ENCODE measurements around the gene SCFD1. TPM values are rescaled to one million over a fixed set of nuclear protein-coding genes. Genes with fewer than 3 reads are reported as not detected.

Gene SCFD1
- total and polyA plus RNA-seq, 4 donors, result 45.6 to 97.3 (median 66.5) TPM

DNA sequence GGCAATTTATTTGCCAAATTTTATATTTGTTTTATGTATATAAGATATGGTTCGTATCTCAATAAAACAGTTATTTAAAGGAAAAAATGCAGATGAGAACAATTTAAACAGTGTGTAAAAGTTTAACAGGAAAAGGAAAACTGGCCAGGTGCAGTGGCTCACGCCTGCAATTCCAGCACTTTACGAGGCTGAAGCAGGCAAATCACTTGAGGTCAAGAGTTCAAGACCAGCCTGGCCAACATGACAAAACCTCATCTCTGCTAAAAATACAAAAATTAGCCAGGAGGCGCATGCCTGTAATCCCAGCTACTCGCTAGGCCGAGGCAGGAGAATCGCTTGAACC lies 40.9 kb upstream of the SCFD1 start:
- Histone ChIP-seq H3K27me3 (ENCODE audit: control insufficient read depth in 1 of 2, insufficient read depth in 2 of 2, low read length in 1 of 2) (no peaks in the 10 kb centered on the region), H3K27ac (ENCODE audit: low read depth in 1 of 2, low read length in 2 of 2) (no peak overlapping the region), H3K4me1 (ENCODE audit: control insufficient read depth in 1 of 2, insufficient read depth in 2 of 2, low read length in 2 of 2) (peaks cover 0 to 3% of the 10 kb centered on the region in 2 donors), H3K4me3 (ENCODE audit: low read length in 2 of 2) (no peak overlapping the region), H3K36me3 (ENCODE audit: control insufficient read depth in 1 of 2, insufficient read depth in 2 of 2, low read length in 1 of 2) (no peaks in the 10 kb centered on the region), H3K9me3 (ENCODE audit: control insufficient read depth, low read length) (no peaks in the 10 kb centered on the region)
- ATAC-seq (ENCODE audit: low FRiP score) (no peak), DNase-seq (no peak)
- intact Hi-C loops (cut with DNase I), result no loop called here
- WGBS, 2 donors, result 93 to 94% methylated on average over 7 of the region's 7 CpGs

DNA sequence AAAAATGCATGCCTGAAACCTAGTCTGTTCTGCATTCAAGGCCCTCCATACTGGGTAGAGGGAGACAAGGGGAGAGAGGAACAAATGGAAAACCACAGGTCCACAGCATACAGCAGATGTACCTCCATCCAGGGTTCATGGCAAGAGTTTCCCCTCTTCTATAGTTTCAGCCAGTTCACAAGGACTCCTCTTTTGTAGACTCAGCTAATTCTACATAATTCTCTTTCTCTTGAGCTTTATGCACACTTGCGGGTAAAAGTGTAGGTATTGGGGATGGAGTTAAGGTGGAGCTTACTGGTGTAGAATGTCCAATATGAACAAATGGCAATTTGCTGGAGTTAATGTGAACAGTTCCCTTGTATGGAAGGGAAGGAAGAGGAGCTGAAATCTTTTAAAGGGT lies 39.7 kb upstream of the SCFD1 start:
- no peak for DNase-seq
- no peaks in the 10 kb centered on the region for H3K9me3 ChIP-seq (ENCODE audit: control insufficient read depth, low read length)
- no peak overlapping the region for H3K27ac ChIP-seq (ENCODE audit: low read depth in 1 of 2, low read length in 2 of 2)
- H3K36me3 ChIP-seq (ENCODE audit: control insufficient read depth in 1 of 2, insufficient read depth in 2 of 2, low read length in 1 of 2), result no peaks in the 10 kb centered on the region
- intact Hi-C loops (cut with DNase I), result no loop called here
- 95 to 100% methylated on average over 1 of the region's 1 CpG for WGBS, 2 donors
- peaks cover 0 to 1% of the 10 kb centered on the region in 2 donors for H3K4me1 ChIP-seq (ENCODE audit: control insufficient read depth in 1 of 2, insufficient read depth in 2 of 2, low read length in 2 of 2)
- no peak overlapping the region for H3K4me3 ChIP-seq (ENCODE audit: low read length in 2 of 2)
- H3K27me3 ChIP-seq (ENCODE audit: control insufficient read depth in 1 of 2, insufficient read depth in 2 of 2, low read length in 1 of 2), result no peaks in the 10 kb centered on the region
- ATAC-seq (ENCODE audit: low FRiP score), result no peak

DNA sequence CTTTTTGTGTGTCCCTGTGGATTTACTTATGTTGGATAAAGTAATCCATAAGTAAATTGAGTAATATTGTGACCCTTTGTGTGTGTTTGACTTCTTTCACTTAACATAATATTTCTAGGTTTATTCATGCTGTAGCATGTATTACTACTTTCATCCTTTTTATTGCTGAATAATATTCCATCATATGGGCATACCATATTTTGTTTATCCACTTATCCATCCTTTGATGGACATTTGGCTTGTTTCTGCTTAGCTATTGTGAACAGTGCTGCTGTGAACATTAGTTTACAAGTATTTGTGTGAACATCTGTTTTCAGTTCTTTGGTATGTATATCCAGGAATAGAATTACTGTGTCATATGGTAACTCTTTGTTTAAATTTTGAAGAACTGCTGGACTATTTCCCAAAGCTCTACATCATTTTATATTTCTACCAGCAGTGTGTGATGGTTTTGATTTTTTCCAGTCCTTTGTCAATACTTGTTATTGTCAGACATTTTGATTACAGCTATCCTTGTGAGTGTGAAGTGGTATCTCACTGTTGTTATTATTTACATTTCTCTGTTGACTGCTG lies 38.0 kb upstream of the SCFD1 start:
- no peak for ATAC-seq (ENCODE audit: low FRiP score)
- peaks cover 0 to 2% of the 10 kb centered on the region in 2 donors for H3K36me3 ChIP-seq (ENCODE audit: control insufficient read depth in 1 of 2, insufficient read depth in 2 of 2, low read length in 1 of 2)
- intact Hi-C loops (cut with DNase I), result no loop called here
- DNase-seq, result no peak
- H3K4me1 ChIP-seq (ENCODE audit: control insufficient read depth in 1 of 2, insufficient read depth in 2 of 2, low read length in 2 of 2), result no peaks in the 10 kb centered on the region
- no peak overlapping the region for H3K4me3 ChIP-seq (ENCODE audit: low read length in 2 of 2)
- H3K9me3 ChIP-seq (ENCODE audit: control insufficient read depth, low read length), result no peaks in the 10 kb centered on the region
- H3K27ac ChIP-seq (ENCODE audit: low read depth in 1 of 2, low read length in 2 of 2), result no peak overlapping the region
- H3K27me3 ChIP-seq (ENCODE audit: control insufficient read depth in 1 of 2, insufficient read depth in 2 of 2, low read length in 1 of 2), result no peaks in the 10 kb centered on the region

DNA sequence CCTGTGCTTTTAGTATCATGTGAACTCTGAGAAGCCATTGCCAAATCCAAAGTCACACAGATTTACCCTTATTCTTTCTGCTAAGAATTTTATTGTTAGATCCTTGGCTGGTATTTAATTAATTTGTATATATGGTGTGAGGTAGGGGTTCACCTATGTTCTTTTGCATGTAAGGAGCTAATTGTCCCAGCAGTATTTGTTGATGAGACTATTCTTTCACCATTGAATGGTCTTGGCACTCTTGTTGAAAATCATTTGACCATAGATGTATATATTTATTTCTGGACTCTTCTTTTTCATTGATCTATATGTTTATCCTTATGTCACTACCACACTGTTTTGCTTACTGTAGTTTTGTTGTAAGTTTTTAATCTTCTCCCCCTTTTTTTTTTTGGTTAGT lies 36.9 kb upstream of the SCFD1 start:
- intact Hi-C loops (cut with DNase I), result no loop called here
- H3K4me1 ChIP-seq (ENCODE audit: control insufficient read depth in 1 of 2, insufficient read depth in 2 of 2, low read length in 2 of 2), result no peaks in the 10 kb centered on the region
- no peak for ATAC-seq (ENCODE audit: low FRiP score)
- DNase-seq, result no peak
- H3K27me3 ChIP-seq (ENCODE audit: control insufficient read depth in 1 of 2, insufficient read depth in 2 of 2, low read length in 1 of 2), result no peaks in the 10 kb centered on the region
- H3K27ac ChIP-seq (ENCODE audit: low read depth in 1 of 2, low read length in 2 of 2), result no peak overlapping the region
- no peak overlapping the region for H3K4me3 ChIP-seq (ENCODE audit: low read length in 2 of 2)
- H3K9me3 ChIP-seq (ENCODE audit: control insufficient read depth, low read length), result no peaks in the 10 kb centered on the region
- H3K36me3 ChIP-seq (ENCODE audit: control insufficient read depth in 1 of 2, insufficient read depth in 2 of 2, low read length in 1 of 2), result peaks cover 0 to 2% of the 10 kb centered on the region in 2 donors

DNA sequence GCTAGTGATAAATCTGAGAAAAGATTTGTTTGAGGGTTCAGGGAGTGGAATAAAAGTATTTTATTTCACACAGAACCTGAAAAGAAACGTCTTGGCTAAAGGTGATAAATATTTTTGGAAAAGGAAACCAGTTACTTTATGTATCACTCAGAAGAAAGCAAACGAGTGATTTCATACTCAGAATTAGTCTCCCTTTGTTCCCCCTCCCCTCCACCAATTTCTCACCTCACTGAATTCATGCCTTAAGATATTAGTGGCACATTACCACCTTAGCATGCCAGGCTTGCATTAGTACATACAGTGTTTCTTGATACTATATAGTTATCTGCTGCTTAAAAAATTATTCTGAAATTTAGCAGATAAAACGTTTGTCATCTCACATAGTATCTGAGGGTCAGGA lies 35.0 kb upstream of the SCFD1 start:
- intact Hi-C loops (cut with DNase I), result no loop called here
- DNase-seq (no peak), ATAC-seq (ENCODE audit: low FRiP score) (no peak)
- Histone ChIP-seq H3K27me3 (ENCODE audit: control insufficient read depth in 1 of 2, insufficient read depth in 2 of 2, low read length in 1 of 2) (no peaks in the 10 kb centered on the region), H3K36me3 (ENCODE audit: control insufficient read depth in 1 of 2, insufficient read depth in 2 of 2, low read length in 1 of 2) (peaks cover 0 to 3% of the 10 kb centered on the region in 2 donors), H3K9me3 (ENCODE audit: control insufficient read depth, low read length) (no peaks in the 10 kb centered on the region), H3K27ac (ENCODE audit: low read depth in 1 of 2, low read length in 2 of 2) (no peak overlapping the region), H3K4me3 (ENCODE audit: low read length in 2 of 2) (no peak overlapping the region), H3K4me1 (ENCODE audit: control insufficient read depth in 1 of 2, insufficient read depth in 2 of 2, low read length in 2 of 2) (no peaks in the 10 kb centered on the region)
- WGBS, 2 donors, result 70 to 73% methylated on average over 3 of the region's 3 CpGs

DNA sequence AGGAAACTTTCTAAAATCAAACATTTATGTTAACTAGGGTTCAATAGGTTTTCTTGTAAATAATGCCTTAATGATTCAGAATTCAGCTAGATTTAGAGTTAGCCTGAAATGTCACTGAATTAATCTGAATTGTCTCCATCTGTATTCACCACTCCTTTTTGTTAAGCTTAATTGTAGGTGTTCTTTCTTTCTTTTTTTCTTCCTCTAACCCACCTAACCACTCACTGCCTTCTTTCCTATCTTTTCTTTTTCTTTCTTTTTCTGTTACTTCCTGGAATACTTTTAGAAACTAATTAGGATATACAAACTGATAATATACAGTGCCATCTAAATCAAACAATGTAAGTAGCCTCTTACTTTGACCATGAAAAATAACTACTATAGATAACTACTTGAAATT lies 33.2 kb upstream of the SCFD1 start:
- Histone ChIP-seq H3K36me3 (ENCODE audit: control insufficient read depth in 1 of 2, insufficient read depth in 2 of 2, low read length in 1 of 2) (peaks cover 0 to 3% of the 10 kb centered on the region in 2 donors), H3K4me1 (ENCODE audit: control insufficient read depth in 1 of 2, insufficient read depth in 2 of 2, low read length in 2 of 2) (no peaks in the 10 kb centered on the region), H3K4me3 (ENCODE audit: low read length in 2 of 2) (no peak overlapping the region), H3K27ac (ENCODE audit: low read depth in 1 of 2, low read length in 2 of 2) (no peak overlapping the region), H3K9me3 (ENCODE audit: control insufficient read depth, low read length) (no peaks in the 10 kb centered on the region), H3K27me3 (ENCODE audit: control insufficient read depth in 1 of 2, insufficient read depth in 2 of 2, low read length in 1 of 2) (no peaks in the 10 kb centered on the region)
- intact Hi-C loops (cut with DNase I), result no loop called here
- no peak for DNase-seq
- ATAC-seq (ENCODE audit: low FRiP score), result no peak

DNA sequence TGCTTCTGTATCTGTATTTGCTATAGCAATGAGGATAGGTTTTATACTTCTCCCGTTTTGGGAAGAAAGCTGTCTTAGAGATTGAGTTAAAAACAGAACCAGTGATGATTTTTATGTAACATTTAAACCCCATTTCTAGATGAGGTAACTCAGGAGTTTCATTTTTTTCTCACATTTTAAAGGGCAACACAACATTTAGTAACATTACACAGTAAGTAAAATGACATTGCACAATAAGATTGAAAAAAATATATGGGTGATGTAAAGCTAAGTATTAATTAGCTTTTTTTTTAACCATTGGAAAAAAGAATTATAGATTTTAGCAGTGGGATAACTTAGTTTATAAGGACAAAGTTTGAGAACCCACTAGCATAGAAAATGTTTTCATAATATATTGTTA lies 25.2 kb upstream of the SCFD1 start:
- H3K27ac ChIP-seq (ENCODE audit: low read depth in 1 of 2, low read length in 2 of 2), result no peak overlapping the region
- H3K36me3 ChIP-seq (ENCODE audit: control insufficient read depth in 1 of 2, insufficient read depth in 2 of 2, low read length in 1 of 2), result peaks cover 1 to 4% of the 10 kb centered on the region in 2 donors
- no peak for ATAC-seq (ENCODE audit: low FRiP score)
- intact Hi-C loops (cut with DNase I), result no loop called here
- H3K4me3 ChIP-seq (ENCODE audit: low read length in 2 of 2), result no peak overlapping the region
- H3K9me3 ChIP-seq (ENCODE audit: control insufficient read depth, low read length), result no peaks in the 10 kb centered on the region
- no peaks in the 10 kb centered on the region for H3K4me1 ChIP-seq (ENCODE audit: control insufficient read depth in 1 of 2, insufficient read depth in 2 of 2, low read length in 2 of 2)
- WGBS, 2 donors, result 31 to 48% methylated on average over 1 of the region's 1 CpG
- H3K27me3 ChIP-seq (ENCODE audit: control insufficient read depth in 1 of 2, insufficient read depth in 2 of 2, low read length in 1 of 2), result no peaks in the 10 kb centered on the region
- DNase-seq, result no peak

DNA sequence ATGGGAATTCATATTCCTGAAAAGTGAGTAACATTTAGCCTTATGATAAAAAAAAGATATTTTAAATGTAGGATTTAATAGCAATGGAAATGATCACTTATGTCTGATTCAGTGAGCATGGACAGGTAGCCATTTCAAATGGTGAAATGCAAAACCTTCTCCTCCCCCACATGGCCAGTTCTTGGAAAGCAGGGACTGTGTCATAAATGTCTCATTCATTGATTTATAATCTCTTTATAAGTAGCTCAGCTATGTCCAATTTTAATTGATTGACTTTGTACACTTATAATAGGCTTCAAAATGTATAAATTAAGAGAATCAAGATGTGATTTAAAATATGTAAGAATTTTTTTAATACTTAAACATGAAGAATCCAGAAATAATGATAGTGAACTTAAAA lies 24.6 kb upstream of the SCFD1 start:
- intact Hi-C loops (cut with DNase I), result no loop called here
- H3K27ac ChIP-seq (ENCODE audit: low read depth in 1 of 2, low read length in 2 of 2), result no peak overlapping the region
- peaks cover 2 to 4% of the 10 kb centered on the region in 2 donors for H3K36me3 ChIP-seq (ENCODE audit: control insufficient read depth in 1 of 2, insufficient read depth in 2 of 2, low read length in 1 of 2)
- DNase-seq, result no peak
- no peaks in the 10 kb centered on the region for H3K4me1 ChIP-seq (ENCODE audit: control insufficient read depth in 1 of 2, insufficient read depth in 2 of 2, low read length in 2 of 2)
- H3K9me3 ChIP-seq (ENCODE audit: control insufficient read depth, low read length), result no peaks in the 10 kb centered on the region
- H3K27me3 ChIP-seq (ENCODE audit: control insufficient read depth in 1 of 2, insufficient read depth in 2 of 2, low read length in 1 of 2), result no peaks in the 10 kb centered on the region
- no peak overlapping the region for H3K4me3 ChIP-seq (ENCODE audit: low read length in 2 of 2)
- ATAC-seq (ENCODE audit: low FRiP score), result no peak

DNA sequence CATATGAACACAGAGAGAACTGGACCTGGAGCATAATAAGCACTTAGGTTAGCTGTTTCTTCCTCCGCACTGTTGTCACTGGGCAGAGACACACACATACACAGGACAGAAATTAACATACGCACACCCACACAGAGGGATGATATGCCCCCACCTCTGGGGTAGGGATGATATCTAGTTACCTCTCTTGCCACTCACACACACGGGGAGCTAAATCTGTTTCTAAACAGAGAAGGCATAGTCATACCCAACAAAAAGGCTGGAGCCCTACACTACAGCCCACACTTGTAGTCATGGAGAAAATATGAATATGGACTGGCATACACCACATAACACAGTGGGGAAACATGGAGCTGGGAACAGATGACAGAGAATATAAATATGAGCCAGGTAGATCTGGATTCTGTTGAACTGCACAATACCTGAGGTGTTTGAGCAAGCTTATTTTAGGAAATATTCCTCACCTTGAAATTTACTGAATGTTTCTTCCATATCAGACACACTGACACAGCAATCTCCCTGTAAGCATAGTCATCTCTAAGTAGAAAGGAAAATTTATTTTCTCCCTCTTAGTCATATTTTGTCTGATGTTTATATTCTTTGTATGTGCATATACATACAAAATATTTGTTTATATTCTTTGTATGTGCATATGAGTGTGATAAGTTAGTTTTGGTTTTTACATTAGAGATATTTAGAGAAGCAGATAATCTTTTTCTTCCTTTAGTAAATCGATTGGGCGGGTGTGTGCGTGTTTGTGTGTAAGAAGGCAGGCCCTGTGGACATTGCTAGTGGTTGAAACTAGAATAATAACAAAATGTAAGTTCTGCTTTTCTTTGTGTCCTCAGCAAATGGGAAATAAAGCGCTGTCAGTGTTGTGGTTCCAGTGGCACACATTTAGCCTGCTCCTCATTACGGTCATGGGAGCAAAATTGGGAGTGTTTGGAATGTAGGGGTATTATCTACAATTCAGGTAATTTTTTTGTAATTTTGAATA lies 20.9 kb upstream of the SCFD1 start:
- ATAC-seq (ENCODE audit: low FRiP score) (no peak), DNase-seq (no peak)
- WGBS, 2 donors, result 95 to 98% methylated on average over 8 of the region's 8 CpGs
- Histone ChIP-seq H3K27ac (ENCODE audit: low read depth in 1 of 2, low read length in 2 of 2) (no peak overlapping the region), H3K36me3 (ENCODE audit: control insufficient read depth in 1 of 2, insufficient read depth in 2 of 2, low read length in 1 of 2) (peaks cover 4% of the 10 kb centered on the region in 2 donors), H3K4me3 (ENCODE audit: low read length in 2 of 2) (no peak overlapping the region), H3K27me3 (ENCODE audit: control insufficient read depth in 1 of 2, insufficient read depth in 2 of 2, low read length in 1 of 2) (no peaks in the 10 kb centered on the region), H3K9me3 (ENCODE audit: control insufficient read depth, low read length) (no peaks in the 10 kb centered on the region), H3K4me1 (ENCODE audit: control insufficient read depth in 1 of 2, insufficient read depth in 2 of 2, low read length in 2 of 2) (no peaks in the 10 kb centered on the region)
- intact Hi-C loops (cut with DNase I), result no loop called here
